RKO (cell line): Measurements from ENCODE around the gene NXN.
A peak's percentile ranks its signal among the peaks of the same experiment; 100 is the strongest.

Source experiments
- DNase-seq: peaks from one replicate; pipeline ENCODE4 v3.0.0-alpha.2; 2016; ENCODE audit warnings: low spot score

The NXN gene

DNA sequence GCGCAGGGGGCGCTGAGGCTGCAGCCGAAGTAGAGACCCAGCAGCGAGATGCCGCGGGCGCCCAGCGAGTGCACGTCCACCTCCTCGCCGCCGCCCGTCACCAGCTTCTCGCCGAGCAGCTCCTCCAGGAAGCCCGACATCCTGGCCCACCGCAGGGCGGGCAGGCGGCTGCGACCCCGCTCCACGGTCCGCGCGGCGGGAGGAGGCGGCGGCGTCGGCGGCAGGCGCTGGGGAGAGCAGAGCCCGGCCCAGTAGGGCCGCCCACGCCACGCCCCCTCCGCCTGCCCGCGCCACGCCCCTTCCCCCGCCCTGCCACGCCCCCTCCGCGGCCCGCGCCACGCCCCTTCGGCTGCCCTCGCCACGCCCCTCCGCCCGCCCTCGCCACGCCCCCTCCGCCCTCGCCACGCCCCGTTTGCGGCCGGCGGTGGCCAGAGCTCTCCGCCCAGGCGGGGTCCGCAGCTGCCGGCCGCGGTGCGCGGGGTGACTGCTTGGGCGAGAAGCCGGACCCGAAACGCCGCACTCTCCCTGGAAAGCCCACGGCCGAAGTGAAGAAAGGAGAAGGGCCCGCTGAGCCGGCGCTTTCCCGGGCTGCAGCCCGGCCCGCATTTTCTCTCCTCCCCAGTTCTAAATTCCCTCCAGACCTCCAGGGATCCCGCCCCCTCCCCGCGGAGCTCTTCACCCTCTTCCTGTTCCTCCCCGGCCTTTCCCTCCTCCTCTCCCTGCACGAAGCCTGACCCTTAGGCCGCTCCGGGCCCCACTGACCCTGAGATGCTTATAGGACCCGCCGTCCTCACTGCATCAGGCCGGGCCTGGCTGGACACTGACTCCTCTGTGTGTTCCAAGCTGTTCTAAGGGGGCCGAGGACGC, at the start of gene NXN:
Gene NXN (minus strand): TSS at position 238 of the 867 bp plus-strand sequence.
- DNase-seq, result peak; percentile 65

DNA sequence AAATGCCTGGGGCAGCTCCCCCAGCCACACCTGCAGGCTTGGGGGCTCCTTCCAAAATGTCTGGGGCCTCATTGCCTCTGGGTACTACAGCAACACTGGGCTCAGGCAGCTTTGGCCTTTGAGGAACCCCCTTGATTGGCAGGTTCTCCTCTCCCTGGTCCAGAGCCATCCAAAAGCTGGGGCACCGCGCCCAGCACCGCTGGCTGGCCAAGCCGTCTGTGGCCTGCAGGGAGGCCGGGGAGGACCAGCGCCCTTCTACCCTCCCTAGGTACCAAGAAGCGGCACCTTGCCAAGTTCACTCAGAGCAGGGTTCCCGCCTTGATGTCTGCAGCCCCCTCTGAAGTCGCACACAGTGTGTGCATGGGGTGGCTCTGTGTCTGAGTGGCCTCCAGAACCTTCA, 47.5 kb upstream of the NXN start:
- no peak for DNase-seq

DNA sequence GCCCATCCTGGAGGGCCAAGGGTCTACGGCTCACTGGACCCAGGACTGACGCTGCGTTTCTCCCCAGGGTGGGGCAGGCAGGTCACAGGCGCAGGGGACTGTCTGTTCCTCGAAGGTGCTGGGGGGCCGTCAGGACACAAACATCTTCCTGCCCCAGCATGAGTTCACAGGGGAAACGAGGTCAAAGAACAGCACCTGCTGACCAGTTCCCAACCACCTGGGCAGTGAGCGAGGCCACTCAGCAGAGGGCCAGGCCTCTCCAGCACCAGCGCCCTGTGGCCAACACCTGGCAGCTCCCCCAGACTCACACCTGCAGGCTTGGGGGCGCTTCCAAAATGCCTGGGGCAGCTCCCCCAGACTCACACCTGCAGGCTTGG, 47.0 kb upstream of the NXN start:
- DNase-seq, result no peak

DNA sequence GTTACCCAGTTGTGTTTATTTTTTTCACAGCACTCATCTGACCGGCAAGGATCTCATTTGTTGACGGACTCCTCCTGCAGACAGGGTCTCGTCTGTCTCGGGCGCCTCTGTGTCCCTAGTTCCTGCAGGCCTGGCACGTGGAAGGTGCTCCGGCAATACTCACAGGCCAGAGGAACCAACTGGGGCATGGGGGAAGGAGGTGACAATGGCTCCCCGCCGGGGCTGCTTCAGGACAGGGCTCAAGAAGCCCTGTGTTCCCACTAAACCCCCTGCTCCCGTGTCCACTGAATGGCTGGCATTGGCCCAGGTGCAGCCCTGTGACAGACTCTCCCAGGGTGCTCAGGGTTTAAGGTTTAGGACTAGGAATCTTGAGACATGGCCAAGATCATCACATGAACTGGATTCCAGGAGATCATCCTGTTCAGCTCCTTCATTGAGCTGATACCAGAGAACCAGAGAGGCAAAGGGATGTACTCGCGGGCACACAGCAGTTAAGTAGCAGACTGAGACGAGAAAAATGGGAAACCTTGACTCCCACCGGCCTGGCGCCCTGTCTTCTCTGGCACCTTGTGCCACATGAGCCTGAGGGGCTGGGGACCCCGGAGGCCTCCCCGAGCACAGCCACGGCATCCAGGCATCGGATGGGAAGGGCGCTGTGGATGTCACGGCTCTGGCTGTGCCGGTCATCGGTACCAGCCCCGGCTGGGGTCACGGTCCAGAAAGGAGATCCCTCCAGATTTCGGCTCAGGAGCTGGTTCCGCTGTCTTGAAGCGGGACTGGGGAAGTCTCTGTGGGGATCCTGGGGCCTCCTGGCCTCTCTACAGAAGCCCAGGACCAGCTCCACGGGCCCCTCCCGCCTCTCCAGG, 46.4 kb upstream of the NXN start:
- DNase-seq, result no peak

DNA sequence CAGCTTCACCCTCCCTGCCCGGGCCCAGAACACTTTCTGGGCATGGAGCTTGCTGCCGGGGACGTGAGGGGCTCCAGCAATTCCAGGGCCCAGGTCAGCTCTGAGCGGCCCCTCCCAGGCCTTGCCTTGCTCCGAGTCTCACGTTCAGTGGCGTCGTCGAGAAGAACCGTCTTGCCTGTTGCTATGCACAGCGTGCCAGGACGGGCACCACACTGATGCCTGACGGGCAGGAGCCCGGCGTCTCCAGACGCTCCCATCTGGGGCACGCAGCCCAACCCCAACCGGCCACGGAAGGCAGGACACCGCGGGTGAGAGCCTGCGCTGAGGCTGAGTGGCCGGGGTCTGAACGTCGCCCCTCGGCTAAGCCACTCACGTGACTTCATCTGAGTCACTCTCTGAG, 44.5 kb upstream of the NXN start:
- DNase-seq, result no peak

DNA sequence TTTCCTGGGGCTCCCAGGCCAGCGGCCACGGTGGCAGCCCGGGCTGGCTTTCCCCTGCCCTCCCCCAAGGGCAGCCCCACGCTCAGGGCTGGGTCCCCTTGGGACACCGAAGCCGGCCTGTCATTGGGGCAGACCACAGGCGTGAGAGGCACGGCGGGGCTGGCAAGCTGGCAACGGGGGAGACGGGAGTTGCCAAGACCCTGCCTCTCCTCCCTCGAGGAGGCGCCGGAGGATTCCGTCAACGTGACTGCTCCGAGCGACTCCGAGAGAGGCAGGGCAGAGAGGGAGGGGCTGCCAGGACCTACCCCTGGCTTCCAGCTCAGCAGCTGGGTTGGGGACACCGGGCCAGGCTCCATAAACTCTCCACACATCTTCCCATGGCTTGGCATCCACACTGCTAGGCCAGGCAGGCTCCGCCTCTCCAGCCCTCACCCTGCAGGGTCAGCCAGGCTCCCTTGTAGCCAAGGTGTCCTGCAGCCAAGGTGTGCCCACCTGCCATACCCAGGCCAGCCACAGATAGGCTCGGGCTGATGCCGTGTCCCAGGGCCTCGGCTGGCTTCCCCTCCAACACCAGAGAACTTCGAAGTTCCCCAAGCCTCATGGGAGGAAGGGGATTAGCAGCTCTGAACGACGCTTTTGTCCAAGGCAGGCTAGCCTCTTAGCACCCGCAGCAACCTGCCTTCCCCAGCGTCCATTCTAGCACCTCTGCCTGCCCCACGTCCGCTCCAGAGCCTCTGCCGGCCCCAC, 42.9 kb upstream of the NXN start:
- DNase-seq, result no peak

DNA sequence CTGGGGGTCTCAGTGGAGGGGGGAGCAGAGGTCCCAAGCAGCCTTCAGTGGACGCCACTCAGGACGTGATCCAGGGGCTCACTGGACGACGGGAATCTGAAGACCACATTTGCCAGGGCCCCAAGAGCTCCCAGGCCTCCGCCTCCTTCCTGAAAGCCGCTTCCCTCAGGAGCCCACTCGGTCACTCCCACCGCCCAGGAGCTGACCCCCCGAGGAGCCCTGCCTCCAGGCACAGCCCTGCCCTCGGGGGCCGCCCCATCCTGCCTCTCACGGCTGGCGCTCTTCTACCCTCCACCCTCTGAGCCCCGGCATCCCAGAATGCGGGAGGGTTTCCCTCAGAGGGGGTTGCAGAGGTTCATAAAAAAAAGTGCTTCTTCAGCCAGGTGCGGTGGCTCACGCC, 41.6 kb upstream of the NXN start:
- DNase-seq, result no peak

DNA sequence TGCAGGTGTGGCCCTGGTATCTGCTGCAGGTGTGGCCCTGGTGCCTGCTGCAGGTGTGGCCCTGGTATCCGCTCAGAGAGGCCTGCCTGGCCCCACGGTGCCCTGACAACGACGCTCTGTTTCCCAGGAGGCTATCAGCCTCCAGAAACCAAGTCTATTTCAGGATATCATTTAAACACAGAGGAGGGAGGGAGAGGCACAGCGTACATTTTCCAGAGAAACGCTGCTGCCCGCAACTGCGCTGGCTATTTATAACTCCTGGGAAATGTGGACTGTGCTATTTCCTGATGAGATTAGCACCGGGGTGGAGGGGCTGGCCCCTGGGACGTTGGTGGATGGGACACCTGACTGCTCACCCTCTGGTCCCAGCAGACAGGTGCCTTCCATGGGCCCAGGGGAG, 39.9 kb upstream of the NXN start:
- DNase-seq, result no peak

DNA sequence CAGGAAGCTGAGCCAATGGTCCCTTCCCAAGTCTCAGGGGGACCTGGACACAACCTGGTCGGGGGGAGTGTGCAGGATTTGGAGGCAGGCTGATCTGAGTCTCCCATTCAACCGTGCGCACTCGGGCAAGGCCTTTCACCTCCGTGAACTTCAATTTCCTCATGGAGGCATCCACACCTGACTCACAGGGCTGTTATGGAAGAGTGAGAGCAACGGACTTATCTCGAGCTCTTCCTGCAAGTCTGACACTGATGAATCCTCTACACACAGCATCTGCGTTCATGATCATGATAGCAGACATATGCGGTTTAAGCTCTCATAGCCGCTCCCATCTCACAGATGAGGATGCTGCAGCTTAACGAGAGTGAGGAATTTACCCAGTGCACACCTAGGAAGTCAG, 39.0 kb upstream of the NXN start:
- no peak for DNase-seq

DNA sequence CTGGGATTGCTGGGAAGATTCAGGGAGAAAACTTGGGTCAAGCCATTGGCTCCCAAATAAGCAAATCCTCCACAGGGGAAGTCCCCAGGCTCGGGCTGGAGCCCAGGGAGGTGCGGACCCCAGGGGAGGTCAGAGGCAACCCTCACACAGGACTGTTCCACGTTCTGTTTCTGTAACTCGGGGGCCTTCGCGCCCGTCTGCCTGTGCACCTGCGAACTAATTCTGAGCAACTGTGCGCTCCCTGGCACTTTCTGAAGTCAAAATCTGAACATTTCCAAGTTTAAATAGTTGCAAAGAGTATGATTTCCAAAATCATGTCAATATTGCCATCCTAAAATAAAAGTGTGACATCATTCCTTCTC, 34.1 kb upstream of the NXN start:
- DNase-seq, result no peak

DNA sequence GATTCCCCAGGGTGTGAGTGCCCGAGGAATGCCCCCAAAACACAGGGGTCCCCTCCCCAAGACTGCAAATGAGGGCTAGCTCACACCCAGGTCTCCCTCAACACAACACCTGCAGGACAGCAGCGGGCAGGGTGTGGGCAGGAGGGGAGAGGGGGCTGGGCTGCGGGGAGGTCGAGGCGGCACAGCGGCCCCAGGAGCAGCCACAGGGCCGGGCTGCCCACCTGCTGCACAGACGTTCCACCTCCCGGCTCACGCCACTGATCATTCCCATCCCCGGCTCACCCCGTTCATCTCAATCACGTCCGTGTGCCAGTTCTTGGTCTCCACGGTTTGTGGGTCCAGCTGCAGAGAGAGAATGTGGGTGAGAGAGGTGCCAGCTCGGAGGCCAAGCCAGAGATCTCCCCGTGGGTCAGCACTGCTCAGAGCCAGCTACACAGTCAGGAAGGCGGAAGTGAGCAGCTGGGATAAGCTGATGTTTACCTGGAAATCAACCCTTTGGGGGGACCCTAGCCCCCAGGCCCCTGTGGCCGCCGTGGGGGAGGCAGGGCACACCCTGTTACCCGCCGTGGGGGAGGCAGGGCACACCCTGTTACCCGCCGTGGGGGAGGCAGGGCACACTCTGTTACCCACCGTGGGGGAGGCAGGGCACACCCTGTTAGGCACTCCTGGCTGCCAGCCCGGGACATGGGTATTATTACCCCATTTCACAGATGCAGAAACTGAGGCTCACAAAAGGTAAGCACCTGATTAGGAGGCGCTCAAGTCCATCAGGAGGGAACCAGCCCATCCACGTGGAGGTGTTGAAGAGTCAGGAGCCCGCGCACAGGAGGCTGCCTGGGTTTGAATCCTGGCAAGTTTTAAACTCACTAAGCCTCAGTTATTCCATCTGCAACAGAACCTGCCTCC, 33.5 kb upstream of the NXN start:
- DNase-seq, result no peak

DNA sequence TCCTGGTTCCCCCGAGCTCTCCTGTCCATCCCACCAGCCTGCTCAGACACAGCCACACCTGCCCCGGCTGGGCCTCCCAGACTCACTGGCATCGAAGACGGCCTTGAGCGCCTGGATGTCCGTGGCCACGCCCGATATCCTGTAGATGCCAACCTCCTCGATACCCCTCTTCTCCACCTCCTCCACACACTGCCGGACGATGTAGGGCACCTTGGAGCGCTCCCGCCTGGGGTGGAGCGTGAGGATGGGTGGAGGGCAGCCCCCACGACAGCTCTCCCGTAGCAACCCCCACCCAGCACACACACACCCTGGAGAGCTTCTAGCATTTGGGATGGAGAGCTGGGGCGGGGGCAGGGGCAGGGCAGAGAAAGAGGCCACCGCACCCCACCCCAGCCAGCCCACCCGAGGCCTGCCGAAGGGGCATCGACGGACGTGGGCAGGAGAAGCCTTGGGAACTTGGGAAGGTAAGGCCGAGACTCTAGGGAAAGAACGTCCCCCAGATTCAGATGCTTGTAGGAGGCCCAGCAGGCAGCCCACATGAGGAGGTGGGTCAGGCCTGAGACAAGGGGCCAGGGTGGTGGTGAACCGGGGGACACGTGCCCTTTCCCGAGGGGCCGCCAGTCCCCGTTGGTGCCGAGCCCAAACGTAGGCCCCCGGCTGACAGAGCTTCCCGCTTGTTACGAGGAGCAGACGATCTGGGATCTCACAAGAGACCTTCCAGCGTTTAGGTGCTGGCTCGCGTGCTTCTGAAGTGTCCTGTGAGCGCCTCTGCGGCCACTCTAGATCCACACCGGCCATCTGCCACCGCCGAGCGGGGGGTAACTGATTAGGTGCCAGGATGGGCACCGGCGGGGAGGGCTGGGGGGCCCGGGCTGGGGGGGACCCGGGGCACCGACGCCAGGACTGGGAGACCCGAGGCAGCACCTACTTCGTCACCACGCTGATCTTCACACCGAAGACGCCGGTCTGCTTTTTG, 32.5 kb upstream of the NXN start:
- DNase-seq, result no peak

DNA sequence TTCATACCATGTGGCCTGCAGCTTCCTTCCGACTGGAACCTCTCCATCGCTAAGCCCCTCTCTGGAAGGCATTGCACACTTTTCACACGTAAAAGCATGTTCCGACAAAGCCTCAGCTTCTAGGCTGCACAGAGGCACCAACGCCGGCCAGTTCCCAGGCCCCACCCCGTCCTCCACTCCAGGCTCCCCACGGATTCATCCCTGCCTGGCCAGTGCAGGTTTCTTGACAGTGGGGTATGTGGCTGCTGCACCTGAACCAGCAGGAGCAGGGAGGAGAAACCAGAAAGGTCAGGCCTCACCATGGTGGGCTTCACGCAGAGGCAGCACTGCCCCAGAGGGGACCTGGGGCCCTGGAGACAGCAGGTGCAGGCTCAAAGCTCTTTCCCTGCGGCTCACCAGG, 31.6 kb upstream of the NXN start:
- no peak for DNase-seq

DNA sequence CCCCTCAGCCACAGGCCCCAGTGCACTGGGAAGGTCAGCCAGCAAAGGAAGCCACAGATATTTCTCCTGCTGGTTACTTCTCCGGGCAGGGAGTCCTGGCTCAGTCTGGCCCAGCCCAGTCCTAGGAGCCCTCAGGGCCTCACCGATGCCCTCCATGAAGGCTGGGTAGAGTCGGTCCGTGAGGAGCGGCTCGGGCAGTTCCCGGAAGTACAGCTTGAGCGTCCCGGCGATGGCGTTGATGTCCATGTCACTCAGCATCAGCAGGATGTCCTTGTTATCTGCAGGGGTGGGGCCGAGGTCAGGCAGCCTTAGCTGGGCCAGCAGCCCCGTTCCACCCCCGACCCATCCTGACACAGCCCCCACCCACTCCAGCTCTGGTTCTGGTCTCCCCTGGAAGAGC, 31.0 kb upstream of the NXN start:
- no peak for DNase-seq

DNA sequence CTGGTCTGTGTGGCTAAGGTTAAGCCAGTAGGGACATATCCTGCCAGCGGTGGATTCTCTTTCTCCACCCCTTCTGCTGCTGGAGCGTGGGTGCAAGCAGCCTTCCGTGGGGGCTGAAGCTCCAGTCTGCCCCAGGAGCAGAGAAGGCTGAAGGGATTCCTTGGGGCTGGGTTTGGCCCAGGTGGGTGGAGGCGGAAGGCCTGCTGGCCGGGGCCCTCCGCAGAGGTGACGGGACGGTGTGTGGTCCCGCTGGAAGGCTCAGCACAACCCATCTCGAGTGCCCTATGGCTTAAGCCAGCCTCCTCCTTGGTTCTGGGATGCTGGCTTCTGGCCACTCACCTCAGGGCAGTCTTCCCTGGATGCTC, 30.5 kb upstream of the NXN start:
- DNase-seq, result no peak

DNA sequence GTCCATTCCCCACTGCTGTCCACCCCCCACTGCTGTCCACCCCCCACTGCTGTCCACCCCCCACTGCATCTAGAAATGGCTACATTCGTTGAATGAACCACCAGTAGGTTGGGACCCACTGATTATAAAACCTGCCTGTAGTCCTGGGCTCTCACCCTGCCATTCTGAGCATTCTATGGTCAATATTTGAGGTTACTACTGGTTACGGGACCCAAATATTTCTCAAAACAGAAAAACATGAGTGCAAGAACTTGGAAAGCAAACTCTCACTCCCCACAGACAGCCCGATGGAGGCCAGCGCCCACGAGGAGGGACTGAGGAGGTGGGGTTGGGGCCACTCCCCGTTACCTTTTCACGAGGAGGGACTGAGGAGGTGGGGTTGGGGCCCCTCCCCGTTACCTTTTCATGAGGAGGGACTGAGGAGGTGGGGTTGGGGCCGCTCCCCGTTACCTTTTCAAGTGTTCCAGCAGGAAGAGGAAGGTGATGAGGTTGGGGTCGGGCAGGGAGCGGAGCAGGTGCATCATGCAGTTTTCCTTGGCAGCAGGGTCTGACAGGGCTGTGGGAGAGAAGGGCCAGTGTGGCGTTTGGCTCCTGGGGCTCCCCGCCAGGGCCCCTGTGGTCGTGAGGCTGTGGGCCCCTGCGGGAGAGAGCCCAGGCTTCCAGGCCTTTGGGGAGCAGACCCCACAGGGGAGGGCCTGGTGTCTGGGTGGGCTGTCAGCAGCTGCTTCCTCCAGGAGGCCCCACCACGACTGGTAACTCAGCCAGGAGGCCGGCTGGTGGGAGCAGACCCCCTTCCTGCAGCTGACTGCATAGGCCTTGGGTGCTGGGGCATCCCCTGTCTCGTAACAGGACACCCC, 29.9 kb upstream of the NXN start:
- DNase-seq, result no peak

DNA sequence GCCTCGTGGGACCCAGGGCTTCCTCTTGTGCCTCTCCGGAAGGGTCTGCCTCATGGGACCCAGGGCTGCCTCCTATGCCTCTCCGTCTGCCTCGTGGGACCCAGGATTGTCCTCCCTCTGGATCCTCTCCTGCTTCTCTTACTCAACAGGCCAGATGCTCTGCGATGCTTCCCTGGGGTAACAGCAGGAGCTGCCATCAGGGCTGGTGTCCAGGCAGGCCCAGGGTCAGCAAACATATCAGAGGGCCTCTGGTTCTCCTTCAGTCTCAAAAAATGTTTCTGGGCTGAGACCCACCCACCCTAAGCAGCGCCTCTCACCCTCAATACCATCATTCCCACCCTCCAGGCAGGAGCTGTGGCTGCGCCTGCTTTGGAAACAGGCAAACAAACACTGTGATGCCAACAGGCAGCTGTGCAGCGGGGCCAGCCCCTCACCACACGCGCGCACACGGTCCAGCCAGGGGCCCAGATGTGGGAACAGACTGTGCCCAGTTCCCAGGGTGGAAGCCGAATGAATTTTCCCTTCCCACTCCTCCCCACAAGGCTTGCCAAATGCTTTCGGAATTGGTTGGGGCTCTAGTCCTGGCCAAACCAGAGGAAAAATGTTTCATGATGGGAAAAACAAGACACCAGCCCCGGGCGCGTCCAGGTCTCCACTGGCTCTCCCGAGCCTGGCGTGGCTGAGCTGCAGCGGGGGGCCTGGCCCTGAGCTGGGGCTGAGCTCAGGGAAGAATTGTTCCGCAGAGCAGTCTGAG, 28.6 kb upstream of the NXN start:
- no peak for DNase-seq

DNA sequence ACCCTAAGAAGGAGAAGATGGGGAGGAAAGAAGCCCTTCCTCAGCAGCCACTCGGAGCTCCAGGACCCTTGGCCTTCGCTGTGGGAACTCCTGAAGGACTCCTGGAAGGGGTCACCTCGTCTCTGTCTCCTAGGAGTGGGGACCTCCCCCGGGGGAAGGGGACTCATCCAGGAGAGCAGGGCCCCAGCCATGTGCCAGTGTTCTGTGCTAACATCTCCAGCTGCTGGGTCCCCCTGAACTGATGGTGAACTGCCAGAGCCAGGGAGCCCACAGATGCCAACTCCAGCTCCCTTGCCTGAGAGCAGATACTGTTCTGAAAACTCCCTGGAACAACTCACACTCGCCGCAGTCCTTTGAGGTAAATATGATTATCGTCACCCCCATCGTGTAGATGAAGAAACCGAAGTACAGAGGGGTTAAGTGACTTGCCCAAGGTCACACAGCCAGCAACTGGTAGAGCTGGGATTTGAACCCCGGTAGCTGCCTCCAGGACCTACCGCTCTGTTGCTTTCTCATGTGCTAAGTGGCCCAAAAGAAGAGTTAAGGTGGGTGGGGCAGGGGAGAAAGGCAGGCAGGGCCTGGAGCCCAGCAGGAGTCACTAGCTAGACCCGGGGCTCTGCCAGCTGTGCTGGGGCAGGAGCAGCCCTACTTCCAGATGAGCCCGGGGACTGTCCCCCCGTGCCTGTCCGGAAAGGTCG, 27.9 kb upstream of the NXN start:
- no peak for DNase-seq
